Esophagus squamous epithelium (tissue), 5 donors: Measurements from ENCODE around the gene RASA1. TPM values are rescaled to one million over a fixed set of nuclear protein-coding genes. Genes with fewer than 3 reads are reported as not detected.
"Not testable (repeated sequence)": the region's sequence is repeated elsewhere in the genome, so short reads cannot be mapped to it uniquely, and the experiment has no call there.

Source experiments
- DNase-seq: peaks from one replicate; lab custom pipeline; 2025; lab: John Stamatoyannopoulos, UW
- H3K27ac ChIP-seq, 4 donors: fragments of 200-600 bp; sonication (generic); one replicate each; pipeline ENCODE4 v1.5.1; 2016 to 2019; ENCODE audit warnings: mild to moderate bottlenecking in 1 of 4
- H3K27me3 ChIP-seq, 4 donors: fragments of 200-600 bp; sonication (generic); 1 replicate in 3 of 4; 2 replicates in 1 of 4; pipeline versions ENCODE4 v1.5.1 to v1.6.0; 2017 to 2021; ENCODE audit warnings: antibody characterized with exemption in 1 of 4
- H3K36me3 ChIP-seq, 3 donors: fragments of 200-600 bp; sonication (generic); one replicate each; pipeline ENCODE4 v1.5.1; 2016 to 2019
- H3K4me1 ChIP-seq, 3 donors: fragments of 200-600 bp; sonication (generic); one replicate each; pipeline ENCODE4 v1.5.1; 2017 to 2019
- H3K4me3 ChIP-seq, 4 donors: fragments of 200-600 bp; sonication (generic); 1 replicate in 3 of 4; 2 replicates in 1 of 4; pipeline ENCODE4 v1.5.1; 2016 to 2019; ENCODE audit warnings: mild to moderate bottlenecking in 2 of 4, moderate library complexity in 1 of 4
- H3K9me3 ChIP-seq, 3 donors: fragments of 200-600 bp; sonication (generic); one replicate each; pipeline ENCODE4 v1.5.1; 2016 to 2019
- POLR2A ChIP-seq, 4 donors: fragments of 450-650 bp; IDR thresholded peaks; one replicate each; pipeline ENCODE4 v1.6.1; 2017; ENCODE audit warnings: antibody characterized with exemption in 4 of 4, mild to moderate bottlenecking in 4 of 4, moderate library complexity in 3 of 4
- WGBS, 2 donors: methylation state at CpG; one replicate each; pipeline ENCODE4 v1.1.5; 2018; 5-methylcytosine and 5-hydroxymethylcytosine counted together
- intact Hi-C: fragments of 100-400 bp; cut with DNase I; formaldehyde crosslinking; loops from one replicate; pipeline ENCODE4 v1.15.0; 2022
- total RNA-seq, 4 donors: library from RNA; depleted of rRNA; stranded (reverse); fragments of >200 nt; gene quantifications; one replicate each; pipeline ENCODE4 v1.1.0, GENCODE V29; 2016
- TF ChIP-seq, protein P1 (sequence below), 6 experiments: fragments of 450-650 bp in 4 of 6; fragments of 200-600 bp in 2 of 6; sonication (generic) in 2 of 6; IDR thresholded peaks; one replicate each; pipeline ENCODE4 v1.5.1; 2016 to 2019; ENCODE audit warnings: antibody characterized with exemption in 6 of 6, mild to moderate bottlenecking in 4 of 6, moderate library complexity in 4 of 6
- donor health status: DM: yes; HTN: yes; CAD: no.

RASA1 gene
- total RNA-seq, 4 donors from 2014 or later: 14.6 to 30.2 (median 26.5) TPM

DNA sequence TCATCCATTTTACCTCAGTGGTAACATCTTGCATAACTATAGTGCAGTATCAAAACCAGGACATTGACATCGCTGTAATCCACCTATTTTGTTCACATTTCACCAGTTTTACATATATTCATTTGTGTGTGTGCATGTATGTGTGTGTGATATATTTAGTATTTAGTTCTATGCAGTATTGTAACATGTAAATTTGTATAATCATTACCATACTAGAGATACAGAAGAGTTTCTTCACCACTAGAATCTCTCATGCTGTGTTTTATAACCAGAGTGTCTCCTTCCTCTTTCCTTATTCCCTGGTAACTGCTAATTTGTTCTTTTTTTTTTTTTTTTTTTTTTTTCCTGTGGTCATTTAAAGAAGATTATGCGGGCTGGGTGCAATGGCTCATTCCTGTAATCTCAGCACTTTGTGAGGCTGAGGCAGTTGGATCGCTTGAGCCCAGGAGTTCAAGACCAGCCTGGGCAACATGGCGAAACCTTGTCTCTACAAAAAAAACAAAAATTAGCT is 11.0 kb downstream of the RASA1 start:
- WGBS, 2 donors: 85 to 96% methylated on average over 2 to 4 of the region's 4 CpGs
- no peaks in the 10 kb centered on the region for H3K27me3 ChIP-seq

DNA sequence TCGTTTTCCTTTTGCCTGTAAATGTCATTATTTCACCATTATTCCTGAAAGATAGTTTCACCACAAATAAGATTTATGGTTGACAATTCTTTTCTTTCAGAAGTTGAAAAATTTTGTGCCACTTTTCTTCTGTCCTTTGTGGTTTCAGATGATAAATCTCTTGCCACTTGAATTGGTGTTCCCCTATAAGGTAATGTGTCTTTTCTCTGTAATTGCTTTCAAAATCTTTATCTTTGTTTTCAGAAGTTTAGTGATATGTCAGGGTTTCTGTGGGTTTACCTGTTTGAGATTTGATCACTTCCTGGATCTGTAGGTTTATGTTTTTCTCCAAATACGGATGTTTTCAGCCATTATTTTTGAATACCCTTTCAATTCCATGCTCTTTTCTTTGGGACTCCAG is 14.6 kb downstream of the RASA1 start:
- H3K27ac ChIP-seq: no peak overlapping the region
- peaks cover 0 to 37% (median 0%) of the 10 kb centered on the region in 3 donors for H3K36me3 ChIP-seq
- H3K4me1 ChIP-seq: peaks cover 0 to 3% (median 2%) of the 10 kb centered on the region in 3 donors
- no peak for DNase-seq
- H3K4me3 ChIP-seq: no peak overlapping the region
- no peaks in the 10 kb centered on the region for H3K9me3 ChIP-seq
- no peaks in the 10 kb centered on the region for H3K27me3 ChIP-seq
- TF ChIP-seq, protein P1, sequence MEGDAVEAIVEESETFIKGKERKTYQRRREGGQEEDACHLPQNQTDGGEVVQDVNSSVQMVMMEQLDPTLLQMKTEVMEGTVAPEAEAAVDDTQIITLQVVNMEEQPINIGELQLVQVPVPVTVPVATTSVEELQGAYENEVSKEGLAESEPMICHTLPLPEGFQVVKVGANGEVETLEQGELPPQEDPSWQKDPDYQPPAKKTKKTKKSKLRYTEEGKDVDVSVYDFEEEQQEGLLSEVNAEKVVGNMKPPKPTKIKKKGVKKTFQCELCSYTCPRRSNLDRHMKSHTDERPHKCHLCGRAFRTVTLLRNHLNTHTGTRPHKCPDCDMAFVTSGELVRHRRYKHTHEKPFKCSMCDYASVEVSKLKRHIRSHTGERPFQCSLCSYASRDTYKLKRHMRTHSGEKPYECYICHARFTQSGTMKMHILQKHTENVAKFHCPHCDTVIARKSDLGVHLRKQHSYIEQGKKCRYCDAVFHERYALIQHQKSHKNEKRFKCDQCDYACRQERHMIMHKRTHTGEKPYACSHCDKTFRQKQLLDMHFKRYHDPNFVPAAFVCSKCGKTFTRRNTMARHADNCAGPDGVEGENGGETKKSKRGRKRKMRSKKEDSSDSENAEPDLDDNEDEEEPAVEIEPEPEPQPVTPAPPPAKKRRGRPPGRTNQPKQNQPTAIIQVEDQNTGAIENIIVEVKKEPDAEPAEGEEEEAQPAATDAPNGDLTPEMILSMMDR (IDR thresholded peaks at IDR 0.05): no peak
- no peak for TF ChIP-seq POLR2A (IDR thresholded peaks at IDR 0.05)
- intact Hi-C loops: no loop called here
- WGBS, 2 donors: 62 to 66% methylated on average over 2 of the region's 2 CpGs

More for the DNA sequence above, 11.0 kb downstream of the RASA1 start:
- Histone ChIP-seq H3K9me3 (no peaks in the 10 kb centered on the region), H3K27ac (no peak overlapping the region), H3K36me3 (peaks cover 0 to 24% (median 0%) of the 10 kb centered on the region in 3 donors), H3K4me1 (peaks cover 0 to 14% (median 5%) of the 10 kb centered on the region in 3 donors), H3K4me3 (no peak overlapping the region)
- DNase-seq: no peak
- TF ChIP-seq, protein P1 (IDR thresholded peaks at IDR 0.05): no peak
- no peak for TF ChIP-seq POLR2A (IDR thresholded peaks at IDR 0.05)
- intact Hi-C loops: no loop called here

DNA sequence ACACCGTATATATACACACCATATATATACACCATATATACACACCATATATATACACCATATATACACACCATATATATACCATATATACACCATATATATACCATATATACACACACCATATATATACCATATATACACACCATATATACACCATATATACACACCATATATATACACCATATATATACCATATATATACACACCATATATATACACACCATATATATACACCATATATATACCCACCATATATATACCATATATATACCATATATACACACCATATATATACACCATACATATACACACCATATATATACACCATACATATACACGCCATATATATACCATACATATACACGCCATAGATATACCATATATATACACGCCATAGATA is 19.6 kb downstream of the RASA1 start:
- DNase-seq, H3K27me3 ChIP-seq, H3K9me3 ChIP-seq, intact Hi-C loops, H3K4me1 ChIP-seq, H3K4me3 ChIP-seq, H3K27ac ChIP-seq: not testable (repeated sequence)
- WGBS, 2 donors: 94 to 96% methylated on average over 4 of the region's 4 CpGs
- H3K36me3 ChIP-seq: peaks cover 0 to 19% (median 3%) of the 10 kb centered on the region in 3 donors

DNA sequence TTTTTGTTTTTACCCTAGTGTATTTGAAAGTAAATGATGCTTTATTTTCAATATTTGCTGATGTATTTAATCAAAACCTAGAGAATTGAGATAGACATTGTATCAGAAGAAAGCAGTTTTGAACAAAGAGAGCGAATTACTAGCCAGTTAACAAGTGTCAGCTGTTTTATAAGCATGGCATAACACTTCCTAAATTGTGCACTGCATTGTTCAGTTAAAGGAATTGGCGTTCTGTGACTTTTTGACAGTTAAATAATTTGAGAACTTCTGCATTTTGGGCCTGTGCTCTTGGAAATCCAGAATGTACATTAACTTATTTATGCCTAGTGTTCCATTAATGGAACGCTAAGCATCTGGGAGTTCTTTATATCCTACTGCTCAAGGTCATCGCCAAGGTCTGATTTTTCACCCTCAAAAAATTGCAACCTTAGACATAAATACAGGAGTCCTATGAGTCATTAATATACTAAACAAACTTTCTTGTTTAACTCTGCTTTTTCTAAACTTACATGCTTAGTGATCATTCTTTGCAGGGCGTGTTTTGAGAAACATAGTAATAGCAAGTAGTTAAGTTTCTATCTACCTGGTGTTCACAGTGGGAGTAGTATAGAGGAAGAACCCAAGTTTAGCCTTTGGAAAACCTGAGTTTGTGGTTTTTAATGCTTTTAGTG is 31.1 kb downstream of the RASA1 start:
- H3K9me3 ChIP-seq: no peaks in the 10 kb centered on the region
- H3K27me3 ChIP-seq: no peaks in the 10 kb centered on the region
- H3K4me3 ChIP-seq: no peak overlapping the region
- peaks cover 0 to under 1% (median 0%) of the 10 kb centered on the region in 3 donors for H3K36me3 ChIP-seq
- no peak for TF ChIP-seq POLR2A (IDR thresholded peaks at IDR 0.05)
- TF ChIP-seq, protein P1 (IDR thresholded peaks at IDR 0.05): no peak
- DNase-seq: no peak
- H3K27ac ChIP-seq: no peak overlapping the region
- 75 to 81% methylated on average over 5 of the region's 5 CpGs for WGBS, 2 donors
- peaks cover 9 to 41% (median 10%) of the 10 kb centered on the region in 3 donors for H3K4me1 ChIP-seq
- intact Hi-C loops: no loop called here

DNA sequence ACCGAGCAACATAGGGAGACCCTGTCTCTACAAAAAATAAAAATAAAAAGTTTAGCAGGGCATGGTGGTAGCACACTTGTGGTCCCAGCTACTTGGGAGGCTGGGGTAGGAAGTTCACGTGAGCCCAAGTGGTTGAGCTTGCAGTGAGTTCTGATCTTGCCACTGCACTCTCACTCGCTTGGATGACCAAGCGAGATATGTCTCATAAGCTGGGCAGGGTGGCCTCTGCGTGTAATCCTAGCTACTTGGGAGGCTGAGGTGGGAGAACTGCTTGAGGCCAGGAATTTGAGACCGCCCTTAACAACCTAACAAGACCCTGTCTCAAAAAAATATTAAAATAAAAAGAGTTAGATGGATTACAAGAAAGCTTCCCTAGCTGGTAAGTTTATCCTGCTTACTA is 32.5 kb downstream of the RASA1 start:
- no peak for DNase-seq

More for the DNA sequence above, 32.5 kb downstream of the RASA1 start:
- Histone ChIP-seq H3K4me3 (no peak overlapping the region), H3K9me3 (no peaks in the 10 kb centered on the region), H3K27me3 (no peaks in the 10 kb centered on the region), H3K27ac (no peak overlapping the region), H3K36me3 (peaks cover 0 to 14% (median 0%) of the 10 kb centered on the region in 3 donors), H3K4me1 (peaks cover 9 to 41% (median 10%) of the 10 kb centered on the region in 3 donors)
- WGBS, 2 donors: 93 to 96% methylated on average over 6 of the region's 6 CpGs
- intact Hi-C loops: no loop called here
- TF ChIP-seq, protein P1 (IDR thresholded peaks at IDR 0.05): no peak
- no peak for TF ChIP-seq POLR2A (IDR thresholded peaks at IDR 0.05)
